MM.1S (cell line): ENCODE measurements around the gene AHNAK.

Experiments used
- EZH2phosphoT487 ChIP-seq: fragments of 300-600 bp; sonication (generic); IDR thresholded peaks from 2 replicates; pipeline ENCODE4 v1.6.1; 2018; ENCODE audit warnings: antibody characterized with exemption, low read length
- TF ChIP-seq, protein P1 (sequence below): fragments of 300-600 bp; sonication (generic); IDR thresholded peaks from 2 replicates; pipeline ENCODE4 v1.5.1; 2016; ENCODE audit warnings: antibody characterized with exemption, low read length, mixed read lengths

DNA sequence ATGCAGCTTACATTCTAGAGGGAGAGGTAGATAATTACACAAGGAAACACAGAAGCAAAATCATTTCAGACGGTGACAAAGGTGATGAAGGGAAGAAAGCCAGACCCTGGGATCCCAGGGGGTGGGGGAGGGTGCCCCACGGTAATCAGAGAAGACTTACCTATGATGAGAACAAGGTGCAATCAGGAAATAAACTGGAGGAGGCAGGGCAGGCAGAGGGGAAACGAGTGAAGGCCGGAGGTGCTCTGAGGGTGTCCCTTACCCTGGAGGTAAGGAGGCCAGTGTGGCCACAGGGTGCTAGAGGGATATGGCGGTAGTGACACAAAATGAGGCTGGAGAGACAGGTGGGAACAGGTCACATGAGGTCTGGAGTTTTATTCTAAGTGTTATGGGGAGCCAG is 141.7 kb downstream of the AHNAK start:
- TF ChIP-seq, protein P1, sequence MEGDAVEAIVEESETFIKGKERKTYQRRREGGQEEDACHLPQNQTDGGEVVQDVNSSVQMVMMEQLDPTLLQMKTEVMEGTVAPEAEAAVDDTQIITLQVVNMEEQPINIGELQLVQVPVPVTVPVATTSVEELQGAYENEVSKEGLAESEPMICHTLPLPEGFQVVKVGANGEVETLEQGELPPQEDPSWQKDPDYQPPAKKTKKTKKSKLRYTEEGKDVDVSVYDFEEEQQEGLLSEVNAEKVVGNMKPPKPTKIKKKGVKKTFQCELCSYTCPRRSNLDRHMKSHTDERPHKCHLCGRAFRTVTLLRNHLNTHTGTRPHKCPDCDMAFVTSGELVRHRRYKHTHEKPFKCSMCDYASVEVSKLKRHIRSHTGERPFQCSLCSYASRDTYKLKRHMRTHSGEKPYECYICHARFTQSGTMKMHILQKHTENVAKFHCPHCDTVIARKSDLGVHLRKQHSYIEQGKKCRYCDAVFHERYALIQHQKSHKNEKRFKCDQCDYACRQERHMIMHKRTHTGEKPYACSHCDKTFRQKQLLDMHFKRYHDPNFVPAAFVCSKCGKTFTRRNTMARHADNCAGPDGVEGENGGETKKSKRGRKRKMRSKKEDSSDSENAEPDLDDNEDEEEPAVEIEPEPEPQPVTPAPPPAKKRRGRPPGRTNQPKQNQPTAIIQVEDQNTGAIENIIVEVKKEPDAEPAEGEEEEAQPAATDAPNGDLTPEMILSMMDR = no peak
- no peak for TF ChIP-seq EZH2phosphoT487
